ENCODE measurements around the gene TMEM87B.
"Not testable (repeated sequence)": the region's sequence is repeated elsewhere in the genome, so short reads cannot be mapped to it uniquely, and the experiment has no call there.

TMEM87B gene

GRCh38 chr2:112134120-112134519 is 79.1 kb downstream of the TMEM87B start:
- no peak for DNase-seq

- no peak for DNase-seq
These were observed 81.0 kb downstream of the TMEM87B start for GRCh38 chr2:112136096-112136495.

- peak in 1 of 2 experiments; percentile 43 for DNase-seq
These were observed 82.6 kb downstream of the TMEM87B start for GRCh38 chr2:112137516-112138158.

- DNase-seq = peak; percentile 28 to 32
These were observed 83.3 kb downstream of the TMEM87B start, which contains the start of gene FBLN7 for GRCh38 chr2:112138159-112139032. TSS of gene FBLN7 (plus strand) at chr2:112138385. CDS start at chr2:112138656, 271 bp downstream.

- DNase-seq = not testable (repeated sequence)
These were observed 84.1 kb downstream of the TMEM87B start for GRCh38 chr2:112139033-112139614.

DNA sequence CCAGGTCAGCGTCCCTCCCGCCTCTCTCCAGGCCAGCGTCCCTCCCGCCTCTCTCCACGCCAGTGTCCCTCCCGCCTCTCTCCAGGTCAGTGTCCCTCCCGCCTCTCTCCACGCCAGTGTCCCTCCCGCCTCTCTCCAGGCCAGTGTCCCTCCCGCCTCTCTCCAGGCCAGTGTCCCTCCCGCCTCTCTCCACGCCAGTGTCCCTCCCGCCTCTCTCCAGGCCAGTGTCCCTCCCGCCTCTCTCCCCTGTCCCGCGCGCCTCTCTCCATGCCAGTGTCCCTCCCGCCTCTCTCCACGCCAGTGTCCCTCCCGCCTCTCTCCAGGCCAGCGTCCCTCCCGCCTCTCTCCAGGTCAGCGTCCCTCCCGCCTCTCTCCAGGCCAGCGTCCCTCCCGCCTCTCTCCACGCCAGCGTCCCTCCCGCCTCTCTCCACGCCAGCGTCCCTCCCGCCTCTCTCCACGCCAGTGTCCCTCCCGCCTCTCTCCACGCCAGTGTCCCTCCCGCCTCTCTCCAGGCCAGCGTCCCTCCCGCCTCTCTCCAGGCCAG is 84.7 kb downstream of the TMEM87B start:
- DNase-seq = not testable (repeated sequence)

- DNase-seq = no peak
These were observed 85.2 kb downstream of the TMEM87B start for GRCh38 chr2:112140205-112140802.

DNA sequence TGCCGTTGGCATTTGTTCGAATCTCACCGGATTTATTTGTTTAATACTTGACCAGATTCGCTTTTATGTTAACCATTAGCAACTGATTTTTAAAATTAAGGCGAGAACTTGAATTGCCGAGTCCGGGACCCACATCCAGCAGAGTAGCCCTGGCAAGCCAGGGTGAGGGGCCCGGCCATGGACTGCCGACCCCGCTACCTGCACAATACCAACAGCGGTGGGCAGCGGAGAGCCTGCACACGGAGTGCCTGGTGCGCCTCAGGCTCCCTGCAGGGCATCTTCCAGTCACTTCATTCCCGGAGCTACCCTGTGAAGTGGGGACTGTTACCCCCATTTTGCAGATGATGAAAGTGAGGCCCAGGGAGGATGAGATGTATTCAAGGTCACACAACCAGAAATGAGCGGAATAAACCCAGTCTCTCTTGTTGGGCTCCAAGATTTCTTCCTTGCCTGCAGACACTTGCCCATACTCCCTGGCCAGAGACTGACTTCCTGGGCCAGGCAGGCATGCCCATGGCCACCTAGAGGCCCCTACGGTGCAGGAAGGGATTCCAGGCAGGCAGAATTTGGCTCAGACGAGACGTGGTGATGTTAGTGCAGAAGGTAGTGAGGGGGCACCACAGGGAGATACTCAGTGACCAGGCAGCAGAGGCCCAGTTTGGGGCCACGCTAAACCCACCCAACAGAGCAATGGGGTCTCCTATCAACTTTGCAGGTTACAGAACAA is 86.0 kb downstream of the TMEM87B start:
- DNase-seq = no peak

DNA sequence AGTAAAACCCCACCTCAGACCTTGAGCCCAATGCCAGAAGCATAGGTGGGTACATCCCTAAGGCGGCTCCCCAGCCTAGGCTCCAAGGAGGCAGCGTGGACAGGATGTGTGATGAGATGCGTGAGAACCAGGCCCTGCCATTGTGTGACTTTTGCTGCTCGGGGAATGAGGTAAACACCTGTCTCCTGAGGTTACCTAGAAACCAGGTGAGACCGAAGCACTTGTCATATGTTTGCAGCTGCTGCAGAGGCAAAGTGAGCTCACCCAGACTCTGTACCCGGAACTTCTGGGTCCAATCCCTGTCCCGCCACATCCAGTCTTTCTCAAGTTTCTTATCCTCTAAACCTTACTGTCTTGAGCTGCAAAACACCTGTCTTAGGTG is 86.5 kb downstream of the TMEM87B start:
- no peak for DNase-seq

DNA sequence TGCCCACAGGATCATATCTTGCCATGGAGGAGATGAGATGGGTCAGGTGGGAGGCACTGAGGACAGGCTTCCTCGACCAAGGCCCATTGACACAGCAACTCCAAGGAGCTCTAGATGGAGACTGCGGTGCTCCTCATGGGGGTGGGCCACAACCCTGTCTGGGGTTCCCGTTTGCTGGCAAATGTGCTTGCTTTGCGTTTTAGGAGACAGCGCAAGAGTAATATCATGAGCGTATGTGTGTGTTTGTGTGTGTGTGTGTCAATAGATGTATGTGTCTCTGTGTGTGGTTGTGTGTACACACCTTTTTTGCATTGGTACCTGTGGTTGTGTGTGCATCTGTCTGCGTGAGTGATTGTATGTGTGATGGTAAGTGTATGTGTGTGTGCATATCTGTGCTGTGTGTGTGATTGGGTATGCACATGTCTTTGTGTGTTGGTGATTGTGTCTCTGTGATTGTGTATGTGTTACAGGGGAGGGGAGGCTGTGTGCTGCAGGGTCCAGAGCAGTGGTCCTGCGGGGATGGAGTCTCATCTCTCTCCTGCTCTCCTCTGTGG is 87.5 kb downstream of the TMEM87B start:
- DNase-seq = no peak

DNA sequence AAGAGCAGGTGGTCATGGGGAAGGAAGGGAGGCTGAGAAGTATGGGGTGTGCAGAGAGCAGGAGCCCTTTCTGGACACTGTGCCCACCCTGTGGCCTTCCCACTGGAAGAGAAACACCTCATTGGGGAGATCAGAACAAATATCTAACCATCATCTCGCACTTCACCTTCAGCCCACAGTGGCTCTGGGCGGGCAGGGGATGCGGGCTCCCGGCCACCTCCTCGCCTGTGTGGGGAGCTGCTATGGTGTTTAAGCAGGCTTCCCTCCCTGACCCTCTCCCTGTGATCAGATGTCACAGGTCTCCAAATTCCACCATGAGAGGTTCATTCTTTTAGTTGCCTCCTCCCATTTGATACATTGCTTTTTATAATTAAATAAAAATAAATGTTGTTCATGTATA is 88.1 kb downstream of the TMEM87B start:
- DNase-seq = no peak

- DNase-seq = no peak
These were observed 89.9 kb downstream of the TMEM87B start for GRCh38 chr2:112144966-112145365.

DNA sequence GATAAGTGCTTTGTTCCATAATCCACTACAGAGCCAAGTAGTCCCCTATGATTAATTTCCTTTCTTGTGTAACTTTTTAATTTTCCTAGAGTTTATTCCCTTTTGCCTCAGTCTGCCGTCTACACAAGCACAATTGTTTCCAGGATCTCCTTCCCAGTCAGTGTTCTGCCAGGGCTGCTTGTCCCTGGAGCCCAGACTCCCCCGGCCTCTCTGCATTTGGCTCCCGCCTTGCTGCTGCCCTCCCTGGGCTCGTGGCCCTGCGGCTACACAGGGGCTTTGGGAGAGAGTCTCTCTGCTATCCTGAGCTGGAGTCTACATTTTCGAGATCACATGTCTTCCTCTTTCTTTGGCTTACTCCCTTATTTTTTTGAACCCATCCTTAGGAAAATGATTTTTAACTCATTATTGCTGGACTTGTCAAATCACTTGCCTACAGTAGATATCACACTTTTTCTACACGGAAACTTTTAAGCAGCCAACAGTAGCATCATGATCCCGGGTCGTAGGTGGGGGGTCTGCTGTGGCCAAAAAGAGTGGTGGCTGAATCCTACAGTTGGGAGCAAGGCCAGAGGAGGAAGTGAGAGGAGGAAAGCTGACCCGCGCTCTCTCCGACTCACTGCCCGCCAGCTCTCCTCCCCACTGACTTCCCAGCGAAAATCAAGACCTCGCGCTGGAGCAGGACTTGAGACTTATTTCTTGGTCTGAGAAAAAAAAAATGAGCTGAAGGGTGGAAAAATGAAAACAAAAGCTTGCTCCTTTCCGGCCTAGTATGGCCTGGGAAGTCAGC is 92.5 kb downstream of the TMEM87B start:
- DNase-seq = no peak

GRCh38 chr2:112148477-112148876 is 93.4 kb downstream of the TMEM87B start:
- DNase-seq = no peak

GRCh38 chr2:112149194-112149593 is 94.1 kb downstream of the TMEM87B start:
- no peak for DNase-seq

- no peak for DNase-seq
These were observed 94.9 kb downstream of the TMEM87B start for GRCh38 chr2:112149866-112150435.

DNA sequence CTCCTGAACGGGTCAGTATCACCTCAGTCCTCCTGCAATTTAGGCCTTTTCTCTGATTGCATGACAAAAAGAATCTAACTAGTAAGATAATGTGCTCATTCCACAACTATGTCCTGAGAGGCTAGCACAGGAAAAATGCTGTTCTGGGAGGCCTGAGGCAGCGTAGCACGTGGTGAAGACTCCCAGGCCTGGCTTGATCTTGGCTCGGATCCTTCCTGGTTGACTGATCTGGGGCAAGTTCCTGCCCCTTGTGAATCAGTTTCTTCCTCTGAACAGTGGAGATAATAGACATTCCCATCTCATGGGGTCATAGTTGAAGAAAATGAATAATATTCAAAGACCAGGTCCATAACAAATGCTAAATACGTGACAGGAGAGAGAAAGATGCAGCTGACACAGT is 95.4 kb downstream of the TMEM87B start:
- no peak for DNase-seq

- DNase-seq = no peak
These were observed 95.8 kb downstream of the TMEM87B start for GRCh38 chr2:112150851-112151250.

GRCh38 chr2:112151271-112151670 is 96.2 kb downstream of the TMEM87B start:
- no peak for DNase-seq

- no peak for DNase-seq
These were observed 96.8 kb downstream of the TMEM87B start for GRCh38 chr2:112151701-112152440.

Measured in SHP77 (cell line).